Daoy (cell line): ENCODE measurements around the gene FOXJ2. TPM values are rescaled to one million over a fixed set of nuclear protein-coding genes. Genes with fewer than 3 reads are reported as not detected.
A peak's percentile ranks its signal among the peaks of the same experiment; 100 is the strongest.
"Not testable (repeated sequence)": the region's sequence is repeated elsewhere in the genome, so short reads cannot be mapped to it uniquely, and the experiment has no call there.

Experiments
- DNase-seq: peaks from one replicate; pipeline ENCODE4 v3.0.0-alpha.2; 2015; ENCODE audit warnings: low read depth
- total RNA-seq: library from RNA; depleted of rRNA; stranded (reverse); fragments of >200 nt; shearing (Covaris generic); gene quantifications from 2 replicates; pipeline ENCODE4 v1.2.3, GENCODE V29; 2014

Gene FOXJ2
- total RNA-seq, 1 experiment from 2014 or later = 5.4 TPM

DNA sequence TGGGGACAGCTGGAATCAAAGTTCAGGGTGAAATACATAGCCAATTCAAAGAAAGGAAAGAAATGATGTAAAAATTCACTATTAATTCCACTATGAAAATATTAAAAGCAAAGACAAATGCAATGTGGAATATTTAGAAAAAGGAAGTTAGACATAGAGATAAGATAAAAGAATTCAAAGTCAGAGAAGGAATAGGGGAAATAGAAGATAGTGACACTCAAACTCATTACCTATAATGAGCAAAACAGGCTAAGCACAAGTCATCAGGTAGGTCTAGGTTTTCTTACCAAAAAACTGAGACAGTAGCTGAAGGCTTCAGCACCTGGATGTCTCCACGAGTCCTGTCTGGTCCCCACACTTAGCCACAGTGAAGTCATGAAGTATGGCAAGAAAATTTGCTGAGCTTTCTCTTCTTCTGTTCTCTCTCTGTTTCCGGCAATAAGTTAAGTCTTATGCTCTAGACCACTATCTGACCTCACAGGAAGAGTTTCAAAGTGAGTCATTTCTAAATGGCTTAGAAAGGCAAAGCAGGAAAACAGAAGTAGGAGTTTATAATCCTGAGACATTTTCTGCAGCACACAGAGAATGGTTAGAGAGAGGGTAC is 33.6 kb downstream of the FOXJ2 start, which contains the start of gene C3AR1:
TSS of gene C3AR1 (minus strand) at position 369 of the 604 bp plus-strand sequence. CDS start 6,174 bp downstream, outside the sequence.
- DNase-seq = peak; percentile 70

DNA sequence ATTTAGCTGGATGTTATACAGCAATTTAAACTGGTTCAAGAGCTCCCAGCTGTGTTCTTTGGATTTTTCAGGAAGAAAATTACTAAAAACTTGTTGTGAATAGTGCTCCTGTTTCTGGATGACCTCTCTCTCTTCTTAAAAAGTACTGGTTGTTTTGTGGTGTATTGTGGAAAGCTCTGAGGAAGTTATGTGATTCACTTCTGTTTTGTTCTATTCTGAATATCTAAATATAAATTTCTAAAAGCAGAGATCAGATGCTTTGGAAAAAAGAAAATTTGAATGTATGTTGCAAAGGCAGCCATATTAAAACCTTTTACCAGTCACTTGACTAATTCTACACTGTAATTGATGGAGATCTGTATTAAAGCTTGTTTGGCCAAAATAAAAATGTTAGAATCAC is 37.1 kb downstream of the FOXJ2 start:
- no peak for DNase-seq

DNA sequence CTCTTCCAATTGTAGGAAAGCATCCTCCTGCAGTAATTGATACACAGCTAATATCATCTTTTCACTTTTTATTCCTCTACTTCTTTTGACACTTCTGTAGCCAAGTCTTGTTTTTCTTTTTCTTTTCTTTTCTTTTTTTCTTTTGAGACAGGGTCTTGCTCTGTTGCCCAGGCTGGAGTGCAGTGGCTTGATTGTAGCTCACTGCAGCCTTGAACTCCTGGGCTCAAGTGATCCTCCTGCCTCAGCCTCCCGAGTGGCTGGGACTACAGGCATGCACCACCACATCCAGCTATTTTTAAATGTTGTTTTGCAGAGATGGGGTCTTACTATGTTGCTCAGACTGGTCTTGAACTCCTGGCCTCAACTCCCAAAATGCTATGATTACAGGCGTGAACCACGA is 39.3 kb downstream of the FOXJ2 start:
- not testable (repeated sequence) for DNase-seq

DNA sequence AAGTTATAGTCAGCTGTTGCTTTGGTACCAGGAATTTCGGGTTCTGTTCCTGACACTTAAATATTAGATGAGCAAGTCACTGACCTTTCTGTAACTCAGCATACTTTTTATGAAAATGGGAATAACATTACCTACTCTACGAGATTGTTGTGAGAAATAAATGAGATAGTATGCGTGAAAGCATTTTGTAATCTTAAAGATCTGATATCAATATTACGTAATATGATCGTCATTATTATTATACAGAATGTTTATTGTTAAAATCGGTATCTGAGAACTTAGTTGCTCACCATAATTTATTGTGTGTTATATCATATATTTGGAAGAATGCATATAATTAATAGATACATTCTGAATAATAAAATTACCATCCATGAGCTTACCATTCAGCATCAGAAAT is 43.4 kb downstream of the FOXJ2 start:
- DNase-seq = no peak

DNA sequence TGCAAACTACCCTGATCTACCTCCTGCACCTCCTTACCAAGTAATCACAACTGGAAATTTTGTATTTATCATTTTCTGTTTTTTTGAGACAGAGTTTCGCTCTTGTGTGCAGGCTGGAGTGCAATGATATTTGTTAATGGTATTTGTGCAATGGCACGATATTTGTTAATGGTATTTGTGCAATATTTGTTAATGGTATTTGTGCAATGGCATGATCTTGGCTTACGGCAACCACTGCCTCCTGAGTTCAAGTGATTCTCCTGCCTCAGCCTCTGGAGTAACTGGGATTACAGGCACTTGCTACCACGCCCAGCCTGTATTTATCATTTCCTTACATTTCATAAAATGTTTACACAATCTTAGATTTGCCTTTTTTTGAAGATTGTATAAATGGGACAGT is 43.9 kb downstream of the FOXJ2 start:
- no peak for DNase-seq

DNA sequence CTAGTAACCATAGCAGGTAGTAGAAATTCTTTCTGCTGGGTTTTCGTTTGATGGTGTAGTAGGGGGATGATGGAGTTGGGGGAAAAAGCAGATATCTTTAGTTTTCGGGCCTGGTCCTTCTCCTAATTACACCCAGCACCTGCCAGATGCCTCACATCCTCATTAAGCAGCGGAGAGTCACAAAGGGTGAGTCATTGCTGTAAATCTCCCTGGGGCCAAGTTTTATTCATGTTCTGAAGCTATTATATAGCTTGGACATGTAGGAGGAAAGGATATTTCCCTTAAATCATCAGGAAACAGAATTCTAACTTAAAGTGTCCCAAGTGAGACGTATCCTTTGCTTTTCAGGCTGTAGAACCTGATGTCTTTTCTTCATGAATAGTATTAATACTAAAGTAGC is 44.7 kb downstream of the FOXJ2 start:
- peak; percentile 81 for DNase-seq

DNA sequence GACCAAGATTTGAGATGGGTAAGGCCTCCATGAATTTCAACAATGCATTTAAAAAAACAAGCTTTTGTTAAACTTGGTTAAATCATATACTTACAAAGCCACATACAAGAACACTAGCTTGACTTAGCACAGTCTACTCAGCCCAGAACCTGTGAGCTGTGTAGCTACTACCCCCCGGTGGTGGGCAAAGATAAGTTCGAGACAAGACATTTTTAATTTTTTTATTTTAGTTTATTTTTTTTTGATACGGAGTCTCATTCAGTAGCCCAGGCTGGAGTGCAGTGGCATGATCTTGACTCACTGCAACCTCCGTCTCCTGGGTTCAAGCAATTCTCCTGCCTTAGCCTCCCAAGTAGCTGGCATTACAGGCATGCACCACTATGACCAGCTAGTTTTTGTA is 45.9 kb downstream of the FOXJ2 start:
- DNase-seq = peak; percentile 69

DNA sequence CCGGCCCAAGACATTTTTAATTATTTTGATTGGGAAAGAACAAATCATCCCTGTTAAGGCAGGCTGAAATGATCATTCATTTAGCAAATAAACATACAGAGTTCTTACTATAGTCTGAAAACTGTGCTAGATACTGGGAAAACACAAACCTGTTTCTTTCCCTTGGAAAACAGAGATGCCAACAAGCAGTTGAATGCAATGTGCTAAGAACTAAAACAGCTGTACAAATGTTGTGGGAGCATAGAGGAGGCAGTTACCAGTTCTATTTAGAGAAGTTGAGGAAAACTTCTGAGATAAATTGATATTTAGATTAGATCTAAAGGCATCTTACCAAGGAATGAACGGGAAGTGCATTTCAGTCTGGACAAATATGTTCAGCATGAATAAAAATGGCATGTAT is 46.4 kb downstream of the FOXJ2 start:
- DNase-seq = no peak

DNA sequence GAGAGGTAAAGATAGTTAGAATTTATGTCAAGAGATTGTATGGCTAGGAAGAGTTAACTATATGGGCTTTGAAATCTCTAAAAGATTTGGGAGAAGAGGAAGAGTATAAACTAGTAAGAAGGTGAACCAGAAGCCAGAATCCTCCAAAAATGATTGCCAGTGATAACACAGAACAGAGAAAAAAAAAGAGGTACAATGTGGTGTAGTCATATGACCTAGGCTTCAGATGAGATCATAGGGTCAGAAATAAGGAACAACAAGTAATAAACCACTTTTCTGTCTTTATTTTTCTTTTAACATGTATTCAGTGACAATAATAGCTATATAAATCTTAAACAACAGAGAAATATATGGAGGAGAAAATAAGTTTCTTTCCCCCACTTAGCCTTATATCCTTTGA is 47.6 kb downstream of the FOXJ2 start:
- DNase-seq = no peak

DNA sequence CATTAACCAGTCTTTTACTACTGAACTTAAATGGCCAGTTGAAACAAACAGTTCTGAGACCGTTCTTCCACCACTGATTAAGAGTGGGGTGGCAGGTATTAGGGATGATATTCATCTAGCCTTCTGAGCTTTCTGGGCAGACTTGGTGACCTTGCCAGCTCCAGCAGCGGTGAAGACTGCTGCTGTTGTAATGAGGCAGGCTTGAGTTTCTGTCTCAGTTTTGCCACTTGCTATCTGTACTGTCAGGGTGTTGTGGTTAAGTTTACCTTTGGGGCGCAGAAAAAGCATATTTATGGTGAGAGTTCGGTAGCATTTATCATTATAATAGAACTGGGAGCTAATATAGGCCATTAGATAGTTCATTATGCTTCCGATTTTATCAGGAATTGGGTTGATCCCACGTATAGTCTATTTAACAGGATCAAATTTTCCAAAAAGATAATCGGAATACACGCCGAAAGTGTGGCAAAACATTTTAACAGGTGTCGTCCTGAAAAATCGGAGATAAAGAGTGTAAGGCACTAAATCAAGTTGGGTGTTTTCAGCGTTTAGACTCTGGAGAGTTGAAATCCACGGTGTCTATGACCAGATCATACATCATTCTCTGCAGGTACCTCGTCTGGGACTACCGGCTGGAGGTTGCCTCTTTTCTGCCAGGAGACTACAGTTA is 48.9 kb downstream of the FOXJ2 start:
- no peak for DNase-seq

DNA sequence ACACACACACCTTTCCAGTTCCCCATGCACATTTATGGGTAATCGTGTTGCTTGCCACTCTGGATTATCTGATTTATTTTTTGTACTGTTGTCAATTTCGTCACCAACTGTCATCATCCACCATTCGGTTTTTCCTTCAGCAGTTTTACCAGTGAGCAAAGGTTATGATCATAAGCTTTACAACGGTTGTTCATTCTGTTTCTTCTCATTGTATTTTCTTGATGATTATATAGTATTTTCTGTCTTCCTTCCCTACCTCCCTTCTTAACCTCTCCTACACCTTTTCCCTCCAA is 50.2 kb downstream of the FOXJ2 start:
- no peak for DNase-seq

DNA sequence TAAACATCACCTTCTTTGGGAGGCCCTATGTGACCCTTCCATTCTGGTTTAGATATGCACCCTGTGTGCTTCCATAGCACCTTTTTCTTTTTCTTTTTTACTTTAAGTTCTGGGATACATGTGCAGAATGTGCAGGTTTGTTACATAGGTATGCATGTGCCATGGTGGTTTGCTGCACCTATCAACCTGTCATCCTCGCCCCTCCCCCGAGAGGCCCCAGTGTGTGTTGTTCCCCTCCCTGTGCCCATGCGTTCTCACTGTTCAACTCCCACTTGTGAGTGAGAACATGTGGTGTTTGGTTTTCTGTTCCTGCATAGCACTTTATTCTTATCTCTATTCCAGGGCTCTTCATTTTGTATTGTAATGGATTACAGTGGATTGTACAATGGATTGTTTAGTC is 51.8 kb downstream of the FOXJ2 start:
- not testable (repeated sequence) for DNase-seq

DNA sequence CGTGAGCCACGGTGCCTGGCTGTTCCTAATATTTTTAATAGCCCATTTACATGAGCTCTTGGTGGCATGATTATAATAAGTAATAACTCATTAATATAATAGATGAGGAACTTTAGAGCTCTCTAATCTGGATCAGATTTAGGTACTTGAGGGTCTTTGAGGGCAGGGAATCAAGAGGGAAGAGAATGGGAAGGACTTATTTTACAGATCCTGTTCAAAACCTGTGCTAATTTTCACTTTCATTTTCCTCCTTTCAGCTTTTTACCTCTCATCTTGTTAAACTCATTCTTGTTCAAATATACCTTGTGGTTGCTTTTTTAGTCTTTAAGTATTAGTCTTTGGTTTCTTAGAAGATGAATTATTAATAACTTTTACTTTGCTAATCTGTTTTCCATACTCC is 55.1 kb downstream of the FOXJ2 start:
- no peak for DNase-seq

DNA sequence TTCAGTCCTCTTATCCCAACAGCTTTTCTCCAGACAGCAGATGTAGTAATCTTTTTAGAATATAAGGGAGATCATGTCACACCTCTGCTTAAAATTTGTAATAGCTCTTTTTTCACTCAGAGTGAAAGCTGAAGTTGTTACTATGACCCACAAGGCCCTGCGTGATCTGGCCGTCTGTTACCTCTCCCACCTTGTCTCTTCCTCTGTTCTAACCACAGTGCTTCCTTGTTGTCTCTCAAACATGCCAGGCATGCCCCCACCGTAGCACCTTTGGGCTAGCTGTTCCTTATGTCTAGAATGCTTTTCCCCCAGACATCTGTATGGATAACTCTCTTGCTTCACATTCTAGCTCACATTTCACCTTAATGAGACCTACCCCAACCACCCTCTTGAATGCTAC is 56.1 kb downstream of the FOXJ2 start:
- no peak for DNase-seq

DNA sequence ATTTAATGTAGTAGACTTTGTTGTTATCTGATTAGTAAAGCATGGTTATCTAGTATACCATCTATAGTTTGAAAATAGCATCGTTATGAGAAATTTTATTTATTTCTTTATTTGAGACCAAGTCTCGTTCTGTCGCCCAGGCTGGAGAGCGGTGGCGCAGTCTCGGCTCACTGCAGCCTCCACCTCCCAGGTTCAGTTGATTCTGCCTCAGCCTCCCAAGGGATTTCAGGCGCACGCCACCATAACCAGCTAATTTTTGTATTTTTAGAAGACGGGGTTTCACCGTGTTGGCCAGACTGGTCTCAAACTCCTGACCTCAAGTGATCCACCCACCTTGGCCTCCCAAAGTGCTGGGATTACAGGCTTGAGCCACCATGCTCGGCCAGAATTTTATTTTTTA is 56.8 kb downstream of the FOXJ2 start:
- not testable (repeated sequence) for DNase-seq

DNA sequence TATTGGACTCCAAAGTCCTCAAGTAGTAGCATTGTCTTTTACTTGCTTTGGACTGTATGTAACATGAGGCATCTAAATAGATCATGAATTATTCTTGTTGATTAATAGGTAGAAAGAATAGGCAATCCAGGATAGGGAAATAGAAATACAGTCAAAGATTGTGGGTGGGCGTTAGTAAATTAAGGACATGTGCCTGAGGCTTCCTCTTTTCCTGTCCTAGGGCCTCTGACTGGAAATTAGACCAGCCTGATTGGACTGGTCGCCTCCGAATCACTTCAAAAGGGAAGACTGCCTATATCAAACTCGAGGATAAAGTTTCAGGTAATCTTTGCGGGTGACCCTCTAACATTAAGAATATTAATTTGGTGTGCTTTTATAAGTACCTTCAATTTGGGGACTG is 57.2 kb downstream of the FOXJ2 start:
- no peak for DNase-seq

DNA sequence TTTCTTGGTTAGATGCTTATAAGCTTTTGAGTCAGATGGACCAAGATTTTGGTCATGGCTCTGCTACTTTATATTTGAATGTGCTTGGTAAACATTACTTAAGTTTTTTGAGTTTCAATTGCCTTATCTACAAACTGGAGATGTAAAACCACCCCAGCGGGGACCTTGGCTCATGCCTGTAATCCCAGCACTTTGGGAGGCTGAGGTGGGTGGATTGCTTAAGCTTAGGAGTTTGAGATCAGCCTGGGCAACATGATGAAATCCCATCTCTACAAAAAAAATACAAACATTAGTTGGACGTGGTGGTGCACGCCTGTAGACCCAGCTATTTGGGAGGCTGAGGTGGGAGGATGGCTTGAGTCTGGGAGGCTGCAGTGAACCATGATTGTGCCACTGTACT is 60.8 kb downstream of the FOXJ2 start:
- DNase-seq = no peak

DNA sequence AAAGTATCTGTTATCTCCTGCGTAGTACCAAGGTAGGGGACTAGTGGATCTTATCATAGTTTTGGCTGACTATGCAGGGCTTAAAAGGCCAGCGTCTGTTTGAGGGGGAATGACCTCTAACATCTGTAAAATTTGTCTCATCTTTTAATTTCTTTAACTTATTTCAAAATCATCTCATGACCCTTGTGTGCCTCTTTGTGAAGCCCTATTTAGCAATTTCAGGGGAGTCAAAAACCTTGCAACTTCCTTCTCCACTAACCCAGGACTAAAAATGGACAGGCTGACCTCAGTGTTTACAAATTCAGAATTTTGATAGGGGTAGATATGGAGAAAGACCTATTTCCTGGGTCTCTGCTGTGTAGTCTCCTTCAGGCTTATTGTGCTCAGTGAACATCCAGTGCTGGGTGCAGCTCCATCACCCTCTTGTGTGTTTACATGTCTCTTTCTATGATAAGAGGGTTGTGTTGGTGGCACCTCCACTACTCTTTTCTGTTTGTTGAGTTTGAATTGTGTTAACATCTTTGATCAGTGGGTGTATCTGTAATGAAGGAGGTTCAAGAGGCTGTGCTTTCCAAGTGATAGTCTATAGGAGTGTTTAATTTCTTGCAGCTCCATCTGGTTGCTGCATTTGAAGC is 63.9 kb downstream of the FOXJ2 start:
- no peak for DNase-seq

DNA sequence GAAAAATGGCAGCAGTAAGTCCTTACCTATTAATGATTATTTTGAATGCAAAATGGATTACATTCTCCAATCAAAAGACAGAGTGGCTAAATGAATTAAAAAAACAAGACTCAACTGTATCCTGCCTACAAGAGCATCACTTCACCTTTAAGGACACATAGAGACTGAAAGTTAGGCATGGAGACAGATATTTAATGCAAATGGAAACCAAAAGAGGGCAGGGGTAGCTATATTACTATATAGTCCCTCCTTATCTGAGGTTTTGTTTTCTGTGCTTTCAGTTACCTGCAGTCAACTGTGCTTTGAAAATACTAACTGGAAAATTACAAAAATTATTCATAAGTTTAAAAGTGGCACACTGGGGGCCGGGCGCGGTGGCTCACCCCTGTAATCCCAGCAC is 66.7 kb downstream of the FOXJ2 start:
- no peak for DNase-seq
